ENCODE data around the gene ASB3.
"Not testable (repeated sequence)": the region's sequence is repeated elsewhere in the genome, so short reads cannot be mapped to it uniquely, and the experiment has no call there.

The ASB3 gene, protein sequence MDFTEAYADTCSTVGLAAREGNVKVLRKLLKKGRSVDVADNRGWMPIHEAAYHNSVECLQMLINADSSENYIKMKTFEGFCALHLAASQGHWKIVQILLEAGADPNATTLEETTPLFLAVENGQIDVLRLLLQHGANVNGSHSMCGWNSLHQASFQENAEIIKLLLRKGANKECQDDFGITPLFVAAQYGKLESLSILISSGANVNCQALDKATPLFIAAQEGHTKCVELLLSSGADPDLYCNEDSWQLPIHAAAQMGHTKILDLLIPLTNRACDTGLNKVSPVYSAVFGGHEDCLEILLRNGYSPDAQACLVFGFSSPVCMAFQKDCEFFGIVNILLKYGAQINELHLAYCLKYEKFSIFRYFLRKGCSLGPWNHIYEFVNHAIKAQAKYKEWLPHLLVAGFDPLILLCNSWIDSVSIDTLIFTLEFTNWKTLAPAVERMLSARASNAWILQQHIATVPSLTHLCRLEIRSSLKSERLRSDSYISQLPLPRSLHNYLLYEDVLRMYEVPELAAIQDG

DNA sequence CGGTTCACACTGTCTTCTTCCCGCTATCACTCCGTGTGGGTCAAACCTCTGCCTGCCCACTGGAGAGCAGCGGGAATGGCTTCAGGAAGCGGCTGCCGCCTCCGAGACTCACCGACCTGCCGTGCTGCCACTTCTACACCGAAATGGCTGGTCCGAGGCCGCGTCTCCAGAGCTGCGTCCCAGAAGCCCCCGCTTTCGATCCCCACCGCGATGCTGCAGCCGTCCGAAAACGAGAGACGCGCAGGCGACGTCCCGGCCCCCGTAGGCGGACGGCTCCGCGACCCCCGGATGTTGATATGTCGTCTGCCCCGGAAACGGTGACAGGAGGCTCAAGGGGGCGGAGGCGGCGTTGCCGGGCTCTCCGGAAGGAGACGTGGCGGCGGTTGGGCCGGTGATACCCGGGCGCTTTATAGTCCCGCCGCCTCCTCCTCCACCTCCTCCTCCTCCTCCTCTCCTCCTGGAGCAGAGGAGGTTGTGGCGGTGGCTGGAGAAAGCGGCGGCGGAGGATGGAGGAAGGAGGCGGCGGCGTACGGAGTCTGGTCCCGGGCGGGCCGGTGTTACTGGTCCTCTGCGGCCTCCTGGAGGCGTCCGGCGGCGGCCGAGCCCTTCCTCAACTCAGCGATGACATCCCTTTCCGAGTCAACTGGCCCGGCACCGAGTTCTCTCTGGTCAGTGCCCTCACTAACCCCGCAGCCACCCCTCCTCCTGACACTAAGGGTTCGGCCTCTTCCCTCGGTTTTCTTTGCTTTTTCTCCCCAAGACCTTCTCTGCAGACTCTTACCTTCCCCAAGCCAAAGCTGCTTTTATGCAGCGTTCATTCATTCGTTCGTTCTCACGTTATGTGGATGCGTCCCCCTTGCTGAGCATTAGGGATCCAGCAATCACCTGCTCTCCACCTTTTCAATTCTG lies at the start of gene ASB3, which contains the start of gene ERLEC1:
Gene ASB3 (minus strand): TSS at position 249 of the 909 bp plus-strand sequence. CDS start 21,381 bp downstream, outside the sequence.
Gene ERLEC1 (plus strand): TSS at position 340 of the 909 bp plus-strand sequence. CDS start 167 bp downstream, at position 507.
- peak; percentile 67 to 86 (median 76) for DNase-seq (ENCODE audit: low read depth in 4 of 4, low spot score in 1 of 4)

DNA sequence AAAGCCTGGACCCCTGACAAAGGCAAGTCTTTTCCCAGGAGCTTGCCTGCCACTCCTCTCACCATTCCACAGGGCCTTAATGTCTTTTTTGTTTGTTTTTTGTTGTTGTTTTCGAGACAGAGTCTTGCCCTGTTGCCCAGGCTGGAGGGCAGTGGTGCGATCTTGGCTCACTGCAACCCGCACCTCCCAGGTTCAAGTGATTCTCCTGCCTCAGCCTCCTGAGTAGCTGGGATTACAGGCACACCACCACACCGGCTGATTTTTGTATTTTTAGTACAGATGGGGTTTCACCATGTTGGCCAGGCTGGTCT lies 43.2 kb upstream of the ASB3 start:
- DNase-seq (ENCODE audit: low read depth in 4 of 4, low spot score in 1 of 4): not testable (repeated sequence)

DNA sequence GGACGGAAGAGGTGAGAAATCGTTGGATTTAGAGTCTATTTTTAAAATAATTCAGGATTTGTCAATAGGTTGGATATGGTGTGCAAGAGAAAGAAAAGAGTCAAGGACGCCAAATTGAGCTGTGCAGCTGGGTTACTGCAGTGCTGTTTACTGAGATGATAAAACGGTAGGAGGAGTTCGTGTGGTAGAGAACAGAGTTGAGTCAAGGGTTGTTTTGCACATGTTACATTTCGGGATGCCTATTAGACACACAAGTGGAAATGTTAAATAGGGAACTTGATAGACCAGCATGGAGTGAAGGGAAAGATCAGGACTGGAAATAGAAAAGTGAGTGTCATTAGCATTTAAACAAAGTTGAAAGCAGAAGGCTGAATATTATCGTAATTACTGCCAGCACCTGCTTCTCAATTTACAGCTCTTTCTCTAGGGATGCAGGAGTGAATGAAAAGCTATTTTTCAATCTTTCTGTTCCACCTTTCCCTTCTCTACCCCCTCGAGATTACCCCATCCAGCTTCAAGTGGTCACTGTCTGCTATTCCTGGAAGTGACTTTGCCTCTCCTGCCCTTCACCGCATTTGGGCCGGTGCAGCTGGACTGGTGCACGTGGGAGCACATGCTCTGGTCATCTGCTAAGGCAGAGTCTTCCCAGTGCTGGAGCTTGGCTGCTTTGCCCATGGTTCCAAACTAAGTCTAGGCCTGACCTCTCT lies 42.7 kb upstream of the ASB3 start:
- DNase-seq (ENCODE audit: low read depth in 4 of 4, low spot score in 1 of 4): no peak

DNA sequence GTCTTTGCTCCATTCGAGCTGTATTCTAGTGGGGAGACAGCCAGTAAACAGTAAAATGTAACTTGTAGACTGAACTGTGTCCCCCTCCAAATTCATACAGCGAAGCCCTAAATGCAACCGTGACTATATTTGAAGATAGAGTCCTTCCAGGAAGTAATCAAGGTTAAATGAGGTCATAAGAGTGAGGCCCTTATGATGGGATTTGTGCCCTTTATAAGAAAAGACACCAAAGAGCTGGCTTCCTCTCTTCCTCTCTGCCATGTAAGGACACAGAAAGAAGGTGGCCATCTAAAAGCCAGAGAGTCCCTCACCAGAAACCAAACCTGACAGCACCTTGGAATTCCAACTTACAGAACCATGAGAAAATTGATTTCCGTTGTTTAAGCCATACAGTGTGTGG lies 41.6 kb upstream of the ASB3 start:
- no peak for DNase-seq (ENCODE audit: low read depth in 4 of 4, low spot score in 1 of 4)

DNA sequence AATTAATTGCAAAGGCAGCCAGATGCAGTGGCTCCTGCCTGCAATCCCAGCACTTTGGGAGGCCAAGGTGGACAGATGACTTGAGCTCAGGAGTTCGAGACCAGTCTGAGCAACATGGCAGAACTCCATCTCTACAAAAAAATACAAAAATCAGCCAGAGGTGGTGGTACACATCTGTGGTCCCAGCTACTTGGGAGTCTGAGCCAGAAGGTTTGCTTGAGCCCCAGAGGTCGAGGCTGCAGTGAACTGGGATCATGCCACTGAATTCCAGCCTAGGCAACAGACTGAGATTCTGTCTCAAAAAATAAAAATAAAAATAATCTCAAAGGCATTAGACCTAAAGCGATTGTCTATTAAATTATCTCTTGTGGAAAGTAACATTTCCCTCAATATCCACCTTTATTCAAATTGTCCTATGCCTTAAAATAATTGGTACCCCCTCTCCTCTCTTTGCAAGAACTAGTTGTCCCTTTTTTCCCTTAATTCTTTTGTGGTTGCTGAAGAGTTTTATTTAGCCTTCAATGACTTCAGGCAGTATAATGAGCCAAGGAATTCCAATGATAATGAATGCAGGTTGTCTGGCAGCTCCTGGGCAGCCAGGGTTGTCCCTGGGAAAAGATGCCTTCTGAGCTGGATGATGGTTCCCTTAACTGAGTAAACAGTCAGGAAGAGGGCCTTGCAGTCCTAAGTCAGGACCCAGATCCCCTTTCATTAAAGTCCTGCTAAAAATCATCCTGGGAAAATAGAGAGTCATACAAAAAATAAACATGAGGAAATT lies 40.8 kb upstream of the ASB3 start:
- DNase-seq (ENCODE audit: low read depth in 4 of 4, low spot score in 1 of 4): no peak

DNA sequence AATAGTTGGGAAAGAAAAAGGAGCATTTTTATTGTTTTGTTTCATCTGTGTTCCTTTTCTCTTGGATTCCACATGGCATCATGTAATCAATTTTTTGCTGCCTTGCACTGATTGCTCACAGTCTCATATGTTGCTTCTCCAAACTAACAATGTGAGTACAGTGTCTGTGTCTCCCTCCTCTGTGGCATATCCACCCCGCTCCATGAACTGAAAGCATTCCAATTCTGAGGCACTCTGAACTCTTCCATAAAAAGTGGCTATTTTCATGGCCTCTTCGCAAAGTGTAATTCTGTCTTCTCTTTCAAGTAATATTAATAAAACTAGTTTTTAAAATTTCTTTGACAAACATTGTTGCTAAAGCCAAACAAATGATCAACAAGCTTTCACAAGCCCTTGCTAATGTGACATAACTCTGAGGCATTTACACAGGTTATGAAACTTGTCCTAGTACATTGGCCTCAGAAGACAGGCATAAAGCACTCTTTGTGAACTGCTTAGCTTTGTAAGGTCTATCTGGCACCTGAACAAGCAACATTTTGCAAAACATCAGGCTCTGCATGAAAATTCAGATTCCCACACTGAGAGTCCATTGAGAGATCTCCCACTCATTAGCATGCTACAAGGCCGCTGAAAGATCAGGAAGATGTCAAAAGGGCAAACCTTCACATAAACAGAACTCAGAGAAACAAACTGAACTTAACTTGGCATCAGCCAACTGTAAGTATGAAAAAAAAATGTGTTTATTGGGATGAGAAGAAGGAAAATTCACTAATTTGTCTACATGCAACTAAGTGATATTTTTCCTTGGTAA lies 40.0 kb upstream of the ASB3 start:
- DNase-seq (ENCODE audit: low read depth in 4 of 4, low spot score in 1 of 4): no peak

DNA sequence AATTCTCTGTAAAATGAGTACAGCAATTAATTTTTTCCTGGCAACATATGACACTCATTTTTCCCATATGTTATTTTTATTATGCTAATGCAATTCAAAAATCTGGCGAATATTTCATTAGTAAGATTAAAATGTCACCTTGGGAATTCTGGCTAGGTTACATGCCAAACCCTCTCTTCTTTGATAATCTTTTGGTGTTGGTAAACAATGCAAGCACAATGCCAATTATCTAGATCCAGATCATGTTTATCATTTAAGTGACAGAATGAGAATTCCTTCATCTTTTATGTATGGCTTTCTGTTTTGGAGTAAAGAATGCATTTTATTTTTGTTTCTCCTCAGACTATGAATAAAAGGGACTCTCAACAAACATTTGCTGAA lies 39.3 kb upstream of the ASB3 start:
- DNase-seq (ENCODE audit: low read depth in 4 of 4, low spot score in 1 of 4): no peak

DNA sequence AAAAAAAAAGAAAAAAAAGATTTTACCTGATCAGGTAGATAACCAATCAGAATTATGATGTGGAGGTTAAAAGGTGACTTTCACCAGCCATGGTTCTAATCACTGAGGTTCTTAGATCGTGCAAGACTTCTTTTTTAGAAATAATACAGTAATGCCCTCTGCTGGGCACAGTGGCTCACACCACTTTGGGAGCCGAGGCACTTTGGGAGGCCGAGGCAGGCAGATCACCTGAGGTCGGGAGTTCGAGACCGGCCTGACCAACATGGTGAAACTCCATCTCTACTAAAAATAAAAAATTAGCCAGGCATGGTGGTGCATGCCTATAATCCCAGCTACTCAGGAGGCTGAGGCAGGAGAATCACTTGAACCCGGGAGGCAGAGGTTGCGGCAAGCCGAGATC lies 36.9 kb upstream of the ASB3 start:
- not testable (repeated sequence) for DNase-seq (ENCODE audit: low read depth in 4 of 4, low spot score in 1 of 4)

DNA sequence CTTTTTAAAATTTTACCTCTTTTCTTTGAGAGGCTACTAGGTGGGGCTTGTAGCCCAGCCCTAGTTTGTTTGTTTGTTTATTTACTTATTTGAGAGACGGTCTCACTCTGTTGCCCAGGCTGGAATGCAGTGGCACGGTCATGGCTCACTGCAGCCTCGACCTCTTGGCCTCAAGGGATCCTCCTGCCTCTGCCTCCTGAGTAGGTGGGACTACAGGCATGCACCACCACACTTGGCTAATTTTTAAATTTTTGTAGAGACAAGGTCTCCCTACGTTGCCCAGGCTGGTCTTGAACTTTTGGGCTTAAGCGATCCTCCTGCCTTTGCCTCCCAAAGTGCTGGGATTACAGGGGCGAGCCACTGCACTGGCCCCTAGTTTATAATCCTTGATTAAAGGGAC lies 35.1 kb upstream of the ASB3 start:
- DNase-seq (ENCODE audit: low read depth in 4 of 4, low spot score in 1 of 4): no peak

DNA sequence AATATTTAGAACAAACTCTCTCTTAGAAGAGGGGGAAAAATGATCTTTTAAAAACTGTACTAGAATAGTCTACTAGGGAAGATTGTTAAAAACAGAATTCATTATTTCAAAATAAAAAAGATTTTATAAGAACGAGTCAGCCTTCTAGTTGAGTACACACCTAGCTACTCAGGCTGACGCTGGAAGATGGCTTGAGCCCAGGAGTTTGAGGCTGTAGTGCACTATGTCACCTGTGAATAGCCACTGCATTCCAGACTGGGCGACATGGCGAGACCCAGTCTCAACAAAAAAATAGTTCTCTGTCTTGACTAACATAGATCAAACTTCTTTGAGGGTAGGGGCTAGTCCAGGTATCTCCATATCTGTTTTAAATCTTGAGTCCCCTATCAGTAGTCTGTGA lies 34.0 kb upstream of the ASB3 start:
- no peak for DNase-seq (ENCODE audit: low read depth in 4 of 4, low spot score in 1 of 4)

DNA sequence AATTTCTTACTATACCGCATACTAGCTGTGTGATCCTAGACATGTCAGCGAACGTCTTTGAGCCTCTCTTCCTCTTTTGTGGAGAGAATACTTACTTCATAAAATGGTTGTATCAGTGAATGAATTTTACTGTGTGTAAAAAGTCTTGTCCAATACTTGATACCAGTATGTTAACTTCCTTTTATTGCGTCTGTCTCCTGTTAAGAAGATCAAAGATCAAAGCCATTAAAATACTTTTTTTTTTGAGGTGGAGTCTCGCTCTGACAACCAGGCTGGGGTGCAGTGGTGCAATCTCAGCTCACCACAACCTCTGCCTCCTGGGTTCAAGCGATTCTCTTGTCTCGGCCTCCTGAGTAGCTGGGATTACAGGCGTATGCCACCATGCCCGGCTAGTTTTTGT lies 33.3 kb upstream of the ASB3 start:
- no peak for DNase-seq (ENCODE audit: low read depth in 4 of 4, low spot score in 1 of 4)

DNA sequence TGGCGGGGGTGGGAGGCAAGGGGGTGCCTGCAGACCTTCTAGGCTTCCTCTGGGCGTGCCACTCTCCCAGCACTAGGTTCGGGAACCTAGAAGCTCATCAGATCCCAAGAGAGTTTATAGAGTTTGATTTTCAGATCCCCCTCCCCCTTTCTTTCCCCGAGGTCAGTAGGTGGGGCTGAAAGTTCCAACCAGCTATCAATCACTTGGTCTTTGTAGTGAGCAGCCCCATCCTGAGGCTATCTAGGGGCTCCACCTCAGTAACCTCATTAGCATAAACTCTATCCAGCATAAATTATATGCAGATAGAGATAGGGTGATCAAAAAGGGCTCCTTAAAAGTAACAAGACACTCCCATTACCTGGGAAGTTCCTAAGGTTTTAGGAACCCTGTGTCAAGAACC lies 32.9 kb upstream of the ASB3 start:
- no peak for DNase-seq (ENCODE audit: low read depth in 4 of 4, low spot score in 1 of 4)

DNA sequence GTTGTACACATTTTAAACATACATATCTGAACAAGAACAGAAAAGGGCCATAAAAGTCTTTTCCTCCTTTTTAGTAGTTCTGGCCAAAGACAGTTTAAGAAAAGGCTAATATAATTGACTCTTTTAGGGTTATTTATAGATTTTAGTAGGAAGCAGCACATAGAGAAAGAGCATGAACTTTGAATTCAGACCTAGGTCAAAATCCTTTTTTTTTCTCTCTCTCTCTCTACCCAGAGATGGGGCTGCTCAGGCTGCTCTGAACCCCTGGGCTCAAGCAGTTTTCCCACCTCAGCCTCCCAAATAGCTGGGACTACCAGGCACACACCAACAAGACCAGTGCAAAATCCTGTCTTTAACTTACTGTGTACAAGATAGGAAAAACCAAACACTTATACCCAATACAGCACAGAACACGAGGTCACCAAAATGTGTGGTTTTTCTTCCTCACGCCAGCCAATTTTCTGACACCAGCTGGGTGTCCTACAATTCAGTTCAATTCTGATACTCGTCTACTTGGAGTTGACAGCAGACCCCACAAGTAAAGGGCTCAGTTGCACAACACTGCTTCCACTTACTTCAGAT lies 32.2 kb upstream of the ASB3 start:
- no peak for DNase-seq (ENCODE audit: low read depth in 4 of 4, low spot score in 1 of 4)

DNA sequence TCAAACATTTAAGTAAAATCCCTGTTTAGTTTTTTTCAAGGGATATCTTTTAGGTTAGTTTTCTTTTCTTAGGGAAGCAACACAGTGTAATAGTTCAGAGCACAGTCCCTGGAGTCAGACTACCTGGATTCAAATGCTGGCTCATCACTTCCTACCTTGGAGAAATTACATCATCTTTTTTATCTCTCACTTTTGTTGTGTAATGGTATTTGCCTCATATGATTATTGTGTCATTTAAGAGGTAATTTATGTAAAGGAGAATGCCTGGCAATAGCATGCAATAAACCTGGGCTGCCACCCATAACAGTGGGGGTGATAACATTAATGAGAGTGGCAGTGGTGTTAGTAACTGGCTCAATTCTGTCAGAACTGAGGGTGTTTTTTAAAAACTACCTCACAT lies 26.4 kb upstream of the ASB3 start:
- DNase-seq (ENCODE audit: low read depth in 4 of 4, low spot score in 1 of 4): no peak

DNA sequence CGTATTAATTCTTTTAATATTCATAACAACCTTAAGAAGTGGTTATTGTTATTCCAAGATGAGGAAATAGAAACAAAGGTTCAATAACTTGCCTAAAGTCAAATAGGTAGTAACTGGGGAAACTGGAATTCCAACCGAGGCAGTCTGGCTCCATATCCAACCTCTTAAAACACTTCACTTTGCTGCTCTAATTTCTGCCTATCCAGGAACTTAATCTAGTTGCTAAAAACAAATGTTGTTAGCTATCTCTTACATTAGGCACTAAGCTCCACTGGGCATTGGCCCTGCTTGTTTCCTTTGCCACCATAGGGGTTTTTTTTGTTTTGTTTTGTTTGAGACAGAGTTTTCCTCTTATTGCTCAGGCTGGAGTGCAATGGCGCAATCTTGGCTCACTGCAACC lies 24.8 kb upstream of the ASB3 start:
- DNase-seq (ENCODE audit: low read depth in 4 of 4, low spot score in 1 of 4): no peak

DNA sequence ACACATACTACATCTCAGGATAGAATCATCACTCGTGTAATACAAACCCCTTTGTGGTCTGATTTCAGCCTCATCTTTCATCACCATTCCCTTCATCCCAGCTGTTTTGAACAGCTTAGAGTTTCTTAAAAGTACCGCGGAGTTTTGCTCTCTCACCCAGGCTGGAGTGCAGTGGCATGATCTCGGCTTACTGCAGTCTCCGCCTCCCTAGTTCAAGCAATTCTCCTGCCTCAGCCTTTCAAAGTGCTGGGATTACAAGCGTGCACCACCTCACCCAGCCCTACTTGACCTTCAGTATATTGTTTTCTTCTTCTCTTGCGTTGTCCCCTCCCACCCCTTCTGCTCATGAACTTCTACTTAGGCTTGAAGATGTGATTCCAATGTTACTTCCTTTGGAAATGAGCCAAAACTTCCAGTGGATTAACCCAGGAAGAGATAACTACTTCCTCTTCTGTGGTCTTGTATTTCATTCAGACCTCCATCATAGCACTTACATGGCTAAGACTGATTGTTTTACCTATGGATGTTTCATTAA lies 15.9 kb upstream of the ASB3 start:
- DNase-seq (ENCODE audit: low read depth in 4 of 4, low spot score in 1 of 4): no peak

DNA sequence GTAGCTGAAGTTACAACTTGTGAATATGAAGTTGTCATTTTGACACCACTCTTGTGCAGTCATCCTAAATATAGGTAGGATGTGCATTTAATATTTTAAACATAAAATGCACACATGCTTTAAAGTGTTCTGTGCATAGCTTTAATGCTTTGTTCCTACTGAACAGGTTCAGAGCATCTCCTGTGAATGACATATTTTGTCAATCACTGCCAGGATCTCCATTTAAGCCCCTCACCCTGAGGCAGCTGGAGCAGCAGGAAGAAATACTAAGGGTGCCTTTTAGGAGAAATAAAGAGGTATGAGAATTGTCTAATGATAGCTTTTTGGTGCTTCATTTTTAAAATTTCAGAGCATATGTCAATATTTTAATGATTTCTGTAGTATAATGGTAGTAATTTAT lies 14.8 kb upstream of the ASB3 start:
- no peak for DNase-seq (ENCODE audit: low read depth in 4 of 4, low spot score in 1 of 4)

DNA sequence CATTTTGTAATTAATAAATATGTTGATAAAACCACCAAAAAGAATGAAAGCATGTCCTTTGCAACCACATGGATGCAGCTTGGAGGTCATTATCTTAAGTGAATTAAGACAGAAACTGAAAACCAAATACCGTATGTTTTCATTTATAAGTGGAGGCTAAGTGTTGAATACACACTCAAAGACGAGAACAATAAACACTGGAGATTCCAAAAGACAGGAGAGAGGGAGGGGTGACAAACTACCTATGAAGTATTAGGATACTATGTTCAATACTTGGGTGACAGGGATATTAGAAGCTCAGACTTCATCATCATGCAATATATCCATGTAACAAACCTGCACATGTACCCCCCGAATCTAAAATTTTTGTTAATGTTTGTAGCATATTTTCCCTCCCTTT lies 7.1 kb upstream of the ASB3 start:
- DNase-seq (ENCODE audit: low read depth in 4 of 4, low spot score in 1 of 4): no peak

DNA sequence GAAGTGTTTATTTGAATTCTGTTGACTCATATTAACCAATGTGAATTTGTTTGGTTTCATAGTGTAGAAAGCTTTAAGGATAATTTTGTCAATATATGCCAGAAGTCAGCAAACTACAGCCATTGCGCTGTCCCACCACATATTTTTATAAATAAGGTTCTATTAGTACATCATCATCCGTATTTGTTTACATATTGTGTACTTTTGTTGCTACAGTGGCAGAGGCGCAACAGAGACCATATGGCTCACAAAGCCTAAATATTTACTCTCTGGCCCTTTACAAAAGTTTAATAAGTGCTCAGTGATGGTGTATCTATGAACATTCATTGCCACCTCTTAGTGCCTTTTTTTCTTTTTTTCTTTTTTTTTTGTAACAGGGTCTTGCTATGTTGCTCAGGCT lies 6.5 kb upstream of the ASB3 start:
- no peak for DNase-seq (ENCODE audit: low read depth in 4 of 4, low spot score in 1 of 4)
